ENCODE results near the gene MAP3K5. TPM values are rescaled to one million over a fixed set of nuclear protein-coding genes. Genes with fewer than 3 reads are reported as not detected.

The MAP3K5 gene
- total RNA-seq, 5 donors from 2014 or later (not counting 1 experiment from before 2014, with no cell fraction given) = 17.8 to 29.2 (median 20.6) TPM

- Mint-ChIP-seq H3K36me3 (no peaks in the 10 kb centered on the region), H3K9me3 (no peaks in the 10 kb centered on the region), H3K27me3 (peaks cover 14 to 18% of the 10 kb centered on the region in 2 donors), H3K27ac (no peak overlapping the region), H3K4me1 (peaks cover 15 to 19% (median 16%) of the 10 kb centered on the region in 3 donors), H3K4me3 (no peak overlapping the region)
- ChIA-PET POLR2A (interaction anchor here in 1 of 2 donors (0.6 kb wide), 1 partner anchor 33 kb away, joined by 3 read pairs; no protein-coding TSS in a partner anchor), CTCF (no interaction called here)
- WGBS (ENCODE audit: insufficient coverage) = no CpG with 5 or more reads among the region's 4 CpGs
- Histone ChIP-seq H3K4me1 (ENCODE audit: control insufficient read depth in 1 of 2, extremely low read depth in 1 of 2, insufficient read depth in 2 of 2, low read length in 2 of 2) (peaks cover 3 to 14% of the 10 kb centered on the region in 2 experiments), H3K4me3 (ENCODE audit: control insufficient read depth in 1 of 2, extremely low read depth in 1 of 2, low read length in 1 of 2) (no peak overlapping the region), H3K27ac (ENCODE audit: low read length) (no peak overlapping the region), H3K27me3 (replicated peaks in 1 of 2; ENCODE audit: control insufficient read depth in 2 of 2, extremely low read depth in 1 of 2, insufficient read depth in 2 of 2, low read length in 1 of 2) (peaks cover 0 to 3% of the 10 kb centered on the region in 2 experiments), H3K36me3 (ENCODE audit: control insufficient read depth in 2 of 2, extremely low read depth in 1 of 2, insufficient read depth in 1 of 2, low read length in 1 of 2) (no peaks in the 10 kb centered on the region), H3K9me3 (no peaks in the 10 kb centered on the region)
- ATAC-seq (replicated peaks in 1 of 4) = no peak
- DNase-seq = no peak
Observed at GRCh38 chr6:136521911-136522310, 270.4 kb downstream of the MAP3K5 start.

GRCh38 chr6:136521427-136521826 lies 270.9 kb downstream of the MAP3K5 start:
- no peaks in the 10 kb centered on the region for H3K36me3 Mint-ChIP-seq
- H3K9me3 Mint-ChIP-seq = no peaks in the 10 kb centered on the region
- no peak overlapping the region for H3K4me3 Mint-ChIP-seq
- DNase-seq (no peak), ATAC-seq (replicated peaks in 1 of 4) (no peak)
- ChIA-PET POLR2A (no interaction called here), CTCF (no interaction called here)
- H3K9me3 ChIP-seq = no peaks in the 10 kb centered on the region
- H3K27ac ChIP-seq (ENCODE audit: low read length) = no peak overlapping the region
- H3K27ac Mint-ChIP-seq = no peak overlapping the region
- H3K4me1 ChIP-seq (ENCODE audit: control insufficient read depth in 1 of 2, extremely low read depth in 1 of 2, insufficient read depth in 2 of 2, low read length in 2 of 2) = peaks cover 3 to 9% of the 10 kb centered on the region in 2 experiments
- H3K4me3 ChIP-seq (ENCODE audit: control insufficient read depth in 1 of 2, extremely low read depth in 1 of 2, low read length in 1 of 2) = no peak overlapping the region
- peaks cover 12 to 14% of the 10 kb centered on the region in 2 donors for H3K27me3 Mint-ChIP-seq
- peaks cover 11 to 15% (median 13%) of the 10 kb centered on the region in 3 donors for H3K4me1 Mint-ChIP-seq
- H3K36me3 ChIP-seq (ENCODE audit: control insufficient read depth in 2 of 2, extremely low read depth in 1 of 2, insufficient read depth in 1 of 2, low read length in 1 of 2) = no peaks in the 10 kb centered on the region
- no CpG with 5 or more reads among the region's 2 CpGs for WGBS (ENCODE audit: insufficient coverage)
- no peaks in the 10 kb centered on the region for H3K27me3 ChIP-seq (replicated peaks in 1 of 2; ENCODE audit: control insufficient read depth in 2 of 2, extremely low read depth in 1 of 2, insufficient read depth in 2 of 2, low read length in 1 of 2)

DNA sequence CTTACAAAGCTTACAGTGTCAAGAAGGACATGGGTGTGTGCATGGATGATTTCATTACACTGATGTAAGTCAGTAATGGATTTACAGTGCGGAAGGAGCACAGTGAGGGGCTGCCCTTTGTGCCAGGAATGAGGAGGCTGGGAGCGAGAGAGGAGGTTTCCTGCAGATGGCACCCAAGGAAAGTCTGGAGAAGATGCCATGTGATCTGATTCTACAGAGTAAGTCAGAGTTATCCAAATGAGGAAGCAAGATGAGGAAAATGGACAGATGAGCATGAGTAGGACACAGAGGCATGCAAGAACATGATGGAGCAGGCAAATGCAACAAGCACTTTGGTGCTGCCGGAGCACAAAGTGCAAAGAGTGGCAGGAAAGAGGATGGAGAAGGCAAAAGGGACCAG lies 271.8 kb downstream of the MAP3K5 start:
- Histone ChIP-seq H3K4me1 (ENCODE audit: control insufficient read depth in 1 of 2, extremely low read depth in 1 of 2, insufficient read depth in 2 of 2, low read length in 2 of 2) (peaks cover 0 to under 1% of the 10 kb centered on the region in 2 experiments), H3K27ac (ENCODE audit: low read length) (no peak overlapping the region), H3K9me3 (no peaks in the 10 kb centered on the region), H3K4me3 (ENCODE audit: control insufficient read depth in 1 of 2, extremely low read depth in 1 of 2, low read length in 1 of 2) (no peak overlapping the region), H3K27me3 (replicated peaks in 1 of 2; ENCODE audit: control insufficient read depth in 2 of 2, extremely low read depth in 1 of 2, insufficient read depth in 2 of 2, low read length in 1 of 2) (no peaks in the 10 kb centered on the region), H3K36me3 (ENCODE audit: control insufficient read depth in 2 of 2, extremely low read depth in 1 of 2, insufficient read depth in 1 of 2, low read length in 1 of 2) (no peaks in the 10 kb centered on the region)
- ChIA-PET CTCF (no interaction called here), POLR2A (no interaction called here)
- Mint-ChIP-seq H3K4me3 (no peak overlapping the region), H3K27ac (no peak overlapping the region), H3K9me3 (no peaks in the 10 kb centered on the region), H3K4me1 (peaks cover 5 to 9% (median 7%) of the 10 kb centered on the region in 3 donors), H3K27me3 (peaks cover 9 to 11% of the 10 kb centered on the region in 2 donors), H3K36me3 (no peaks in the 10 kb centered on the region)
- 100% methylated on average over 3 of the region's 3 CpGs for WGBS (ENCODE audit: insufficient coverage)
- ATAC-seq (replicated peaks in 1 of 4) (no peak), DNase-seq (no peak)

- Mint-ChIP-seq H3K4me1 (no peaks in the 10 kb centered on the region), H3K4me3 (no peak overlapping the region), H3K9me3 (no peaks in the 10 kb centered on the region), H3K27me3 (peaks cover 11 to 12% of the 10 kb centered on the region in 2 donors), H3K27ac (no peak overlapping the region), H3K36me3 (no peaks in the 10 kb centered on the region)
- DNase-seq = no peak
- no peaks in the 10 kb centered on the region for H3K4me1 ChIP-seq (ENCODE audit: control insufficient read depth in 1 of 2, extremely low read depth in 1 of 2, insufficient read depth in 2 of 2, low read length in 2 of 2)
- H3K27ac ChIP-seq (ENCODE audit: low read length) = no peak overlapping the region
- ChIA-PET CTCF (no interaction called here), POLR2A (no interaction called here)
- no peaks in the 10 kb centered on the region for H3K36me3 ChIP-seq (ENCODE audit: control insufficient read depth in 2 of 2, extremely low read depth in 1 of 2, insufficient read depth in 1 of 2, low read length in 1 of 2)
- no CpG with 5 or more reads among the region's 3 CpGs for WGBS (ENCODE audit: insufficient coverage)
- no peaks in the 10 kb centered on the region for H3K9me3 ChIP-seq
- ATAC-seq (replicated peaks in 1 of 4) = no peak
- H3K27me3 ChIP-seq (replicated peaks in 1 of 2; ENCODE audit: control insufficient read depth in 2 of 2, extremely low read depth in 1 of 2, insufficient read depth in 2 of 2, low read length in 1 of 2) = no peaks in the 10 kb centered on the region
- H3K4me3 ChIP-seq (ENCODE audit: control insufficient read depth in 1 of 2, extremely low read depth in 1 of 2, low read length in 1 of 2) = no peak overlapping the region
Observed at GRCh38 chr6:136517582-136517981, 274.7 kb downstream of the MAP3K5 start.

GRCh38 chr6:136517002-136517401 lies 275.3 kb downstream of the MAP3K5 start:
- ChIA-PET CTCF (no interaction called here), POLR2A (no interaction called here)
- Histone ChIP-seq H3K9me3 (no peaks in the 10 kb centered on the region), H3K36me3 (ENCODE audit: control insufficient read depth in 2 of 2, extremely low read depth in 1 of 2, insufficient read depth in 1 of 2, low read length in 1 of 2) (no peaks in the 10 kb centered on the region), H3K27ac (ENCODE audit: low read length) (no peak overlapping the region), H3K4me1 (ENCODE audit: control insufficient read depth in 1 of 2, extremely low read depth in 1 of 2, insufficient read depth in 2 of 2, low read length in 2 of 2) (no peaks in the 10 kb centered on the region), H3K4me3 (ENCODE audit: control insufficient read depth in 1 of 2, extremely low read depth in 1 of 2, low read length in 1 of 2) (no peak overlapping the region), H3K27me3 (replicated peaks in 1 of 2; ENCODE audit: control insufficient read depth in 2 of 2, extremely low read depth in 1 of 2, insufficient read depth in 2 of 2, low read length in 1 of 2) (no peaks in the 10 kb centered on the region)
- Mint-ChIP-seq H3K4me3 (no peak overlapping the region), H3K27me3 (peaks cover 11 to 12% of the 10 kb centered on the region in 2 donors), H3K4me1 (no peaks in the 10 kb centered on the region), H3K27ac (no peak overlapping the region), H3K36me3 (no peaks in the 10 kb centered on the region), H3K9me3 (no peaks in the 10 kb centered on the region)
- no peak for ATAC-seq (replicated peaks in 1 of 4)
- DNase-seq = no peak

- Histone ChIP-seq H3K36me3 (ENCODE audit: control insufficient read depth in 2 of 2, extremely low read depth in 1 of 2, insufficient read depth in 1 of 2, low read length in 1 of 2) (no peaks in the 10 kb centered on the region), H3K27me3 (replicated peaks in 1 of 2; ENCODE audit: control insufficient read depth in 2 of 2, extremely low read depth in 1 of 2, insufficient read depth in 2 of 2, low read length in 1 of 2) (no peaks in the 10 kb centered on the region), H3K9me3 (no peaks in the 10 kb centered on the region), H3K27ac (ENCODE audit: low read length) (no peak overlapping the region), H3K4me1 (ENCODE audit: control insufficient read depth in 1 of 2, extremely low read depth in 1 of 2, insufficient read depth in 2 of 2, low read length in 2 of 2) (peaks cover 3 to 4% of the 10 kb centered on the region in 2 experiments), H3K4me3 (ENCODE audit: control insufficient read depth in 1 of 2, extremely low read depth in 1 of 2, low read length in 1 of 2) (no peak overlapping the region)
- CTCF ChIA-PET = no interaction called here
- Mint-ChIP-seq H3K9me3 (no peaks in the 10 kb centered on the region), H3K4me3 (no peak overlapping the region), H3K36me3 (no peaks in the 10 kb centered on the region), H3K27me3 (peaks cover 6% of the 10 kb centered on the region in 2 donors), H3K27ac (no peak overlapping the region), H3K4me1 (peaks cover 13 to 15% (median 15%) of the 10 kb centered on the region in 3 donors)
- POLR2A ChIA-PET = no interaction called here
- DNase-seq (no peak), ATAC-seq (replicated peaks in 1 of 4) (no peak)
- 90% methylated on average over 2 of the region's 4 CpGs for WGBS (ENCODE audit: insufficient coverage)
Observed at GRCh38 chr6:136514591-136514990, 277.7 kb downstream of the MAP3K5 start.

- CTCF ChIA-PET = interaction anchor here in 1 of 2 donors (0.9 kb wide), 1 partner anchor 29 kb away, joined by 3 read pairs; no protein-coding TSS in a partner anchor
Observed at GRCh38 chr6:136511926-136512325, 280.4 kb downstream of the MAP3K5 start.

More at GRCh38 chr6:136511926-136512325, 280.4 kb downstream of the MAP3K5 start:
- Histone ChIP-seq H3K27ac (ENCODE audit: low read length) (no peak overlapping the region), H3K9me3 (no peaks in the 10 kb centered on the region), H3K27me3 (replicated peaks in 1 of 2; ENCODE audit: control insufficient read depth in 2 of 2, extremely low read depth in 1 of 2, insufficient read depth in 2 of 2, low read length in 1 of 2) (no peaks in the 10 kb centered on the region), H3K4me3 (ENCODE audit: control insufficient read depth in 1 of 2, extremely low read depth in 1 of 2, low read length in 1 of 2) (no peak overlapping the region), H3K36me3 (ENCODE audit: control insufficient read depth in 2 of 2, extremely low read depth in 1 of 2, insufficient read depth in 1 of 2, low read length in 1 of 2) (no peaks in the 10 kb centered on the region), H3K4me1 (ENCODE audit: control insufficient read depth in 1 of 2, extremely low read depth in 1 of 2, insufficient read depth in 2 of 2, low read length in 2 of 2) (peaks cover 3 to 4% of the 10 kb centered on the region in 2 experiments)
- no peak overlapping the region for H3K4me3 Mint-ChIP-seq
- ATAC-seq (replicated peaks in 1 of 4) (no peak), DNase-seq (no peak)
- H3K9me3 Mint-ChIP-seq = no peaks in the 10 kb centered on the region
- WGBS (ENCODE audit: insufficient coverage) = 80% methylated on average over 2 of the region's 3 CpGs
- no peaks in the 10 kb centered on the region for H3K36me3 Mint-ChIP-seq
- H3K27ac Mint-ChIP-seq = no peak overlapping the region
- POLR2A ChIA-PET = interaction anchor here in 1 of 2 donors (0.5 kb wide), 1 partner anchor 21 kb away, joined by 3 read pairs; no protein-coding TSS in a partner anchor
- peaks cover 0 to 4% of the 10 kb centered on the region in 2 donors for H3K27me3 Mint-ChIP-seq
- H3K4me1 Mint-ChIP-seq = peaks cover 13 to 18% (median 15%) of the 10 kb centered on the region in 3 donors
